Measurements from ENCODE around the gene ABHD15. TPM values are rescaled to one million over a fixed set of nuclear protein-coding genes. Genes with fewer than 3 reads are reported as not detected.

ABHD15 gene
- total RNA-seq, 4 donors from 2014 or later, result 5.4 to 12.6 (median 11.1) TPM

- TF ChIP-seq POLR2AphosphoS5 (IDR thresholded peaks at IDR 0.05) (no peak), EP300 (IDR thresholded peaks at IDR 0.05) (no peak), CTCF (IDR thresholded peaks at IDR 0.05) (peak in 3 of 4 experiments; percentile 44 to 53 (median 46)), POLR2A (IDR thresholded peaks at IDR 0.05) (no peak)
- H3K36me3 ChIP-seq, result peaks cover 0 to 10% of the 10 kb centered on the region in 2 donors
- peak; percentile 30 for ATAC-seq
- H3K27me3 ChIP-seq, result no peaks in the 10 kb centered on the region
- H3K4me3 ChIP-seq, result peak overlapping the region; percentile 48 to 85
- no peaks in the 10 kb centered on the region for H3K9me3 ChIP-seq
- peak overlapping the region; percentile 66 to 93 (median 89) for H3K27ac ChIP-seq
- peaks cover 0 to 79% (median 12%) of the 10 kb centered on the region in 3 donors for H3K4me1 ChIP-seq
- 0% methylated on average over 2 of the region's 63 CpGs; no CpG with 5 or more reads in 1 of the 2 donors for WGBS, 2 donors (ENCODE audit: low coverage in 1 of 2)
Measured at GRCh38 chr17:29567554-29568330, 905 bp upstream of the ABHD15 start.

- TF ChIP-seq CTCF (IDR thresholded peaks at IDR 0.05) (no peak), POLR2AphosphoS5 (IDR thresholded peaks at IDR 0.05) (no peak), POLR2A (IDR thresholded peaks at IDR 0.05) (no peak), EP300 (IDR thresholded peaks at IDR 0.05) (no peak)
Measured at GRCh38 chr17:29567304-29567553, 392 bp upstream of the ABHD15 start.

GRCh38 chr17:29565643-29566472 lies 979 bp downstream of the ABHD15 start:
- peaks cover 0 to 76% (median 11%) of the 10 kb centered on the region in 3 donors for H3K4me1 ChIP-seq
- no peaks in the 10 kb centered on the region for H3K27me3 ChIP-seq
- H3K36me3 ChIP-seq, result peaks cover 0 to 15% of the 10 kb centered on the region in 2 donors
- H3K4me3 ChIP-seq, result peak overlapping the region; percentile 48 to 85
- H3K9me3 ChIP-seq, result no peaks in the 10 kb centered on the region
- peak overlapping the region in 3 of 4 donors; percentile 88 to 93 (median 90) for H3K27ac ChIP-seq
- ATAC-seq, result no peak
- WGBS, 2 donors (ENCODE audit: low coverage in 1 of 2), result 51% methylated on average over 15 of the region's 55 CpGs; no CpG with 5 or more reads in 1 of the 2 donors
- TF ChIP-seq CTCF (IDR thresholded peaks at IDR 0.05) (peak in 1 of 4 experiments; percentile 11), POLR2AphosphoS5 (IDR thresholded peaks at IDR 0.05) (no peak), POLR2A (IDR thresholded peaks at IDR 0.05) (no peak), EP300 (IDR thresholded peaks at IDR 0.05) (no peak)

More at GRCh38 chr17:29567304-29567553, 392 bp upstream of the ABHD15 start:
- H3K36me3 ChIP-seq, result peaks cover 0 to 15% of the 10 kb centered on the region in 2 donors
- H3K9me3 ChIP-seq, result no peaks in the 10 kb centered on the region
- WGBS, 2 donors (ENCODE audit: low coverage in 1 of 2), result no CpG with 5 or more reads among the region's 27 CpGs
- peak overlapping the region; percentile 48 to 85 for H3K4me3 ChIP-seq
- peak; percentile 1 for ATAC-seq
- peaks cover 0 to 76% (median 7%) of the 10 kb centered on the region in 3 donors for H3K4me1 ChIP-seq
- no peaks in the 10 kb centered on the region for H3K27me3 ChIP-seq
- peak overlapping the region; percentile 66 to 93 (median 89) for H3K27ac ChIP-seq

- Histone ChIP-seq H3K4me3 (no peak overlapping the region), H3K4me1 (peaks cover 0 to 56% (median 5%) of the 10 kb centered on the region in 3 donors), H3K36me3 (peaks cover 0 to 15% of the 10 kb centered on the region in 2 donors), H3K27ac (no peak overlapping the region), H3K27me3 (no peaks in the 10 kb centered on the region), H3K9me3 (no peaks in the 10 kb centered on the region)
- no peak for ATAC-seq
- WGBS, 2 donors (ENCODE audit: low coverage in 1 of 2), result 95 to 100% methylated on average over 2 to 3 of the region's 3 CpGs
- no peak for TF ChIP-seq POLR2A (IDR thresholded peaks at IDR 0.05)
Measured at GRCh38 chr17:29563816-29564215, 3.0 kb downstream of the ABHD15 start.

- no peak for ATAC-seq
- H3K9me3 ChIP-seq, result no peaks in the 10 kb centered on the region
- TF ChIP-seq POLR2A (IDR thresholded peaks at IDR 0.05) (no peak), POLR2AphosphoS5 (IDR thresholded peaks at IDR 0.05) (no peak), EP300 (IDR thresholded peaks at IDR 0.05) (no peak), CTCF (IDR thresholded peaks at IDR 0.05) (no peak)
- H3K4me3 ChIP-seq, result no peak overlapping the region
- H3K27ac ChIP-seq, result no peak overlapping the region
- peaks cover 0 to 54% (median 5%) of the 10 kb centered on the region in 3 donors for H3K4me1 ChIP-seq
- WGBS, 2 donors (ENCODE audit: low coverage in 1 of 2), result no CpG with 5 or more reads among the region's 18 CpGs
- no peaks in the 10 kb centered on the region for H3K27me3 ChIP-seq
- H3K36me3 ChIP-seq, result peaks cover 0 to 15% of the 10 kb centered on the region in 2 donors
Measured at GRCh38 chr17:29562615-29563014, 4.2 kb downstream of the ABHD15 start.
